ENCODE data around the gene MYO9B.

- no peak for TF ChIP-seq POLR2A (IDR thresholded peaks at IDR 0.05; ENCODE audit: borderline replicate concordance, extremely low read depth, insufficient read depth, insufficient read length)
- TF ChIP-seq TCF7L2 (IDR thresholded peaks at IDR 0.05; ENCODE audit: borderline replicate concordance, extremely low read depth, insufficient read depth, insufficient read length), result no peak
- no peak for TF ChIP-seq EZH2phosphoT487 (IDR thresholded peaks at IDR 0.05; ENCODE audit: borderline replicate concordance)
- TF ChIP-seq CTCF (IDR thresholded peaks at IDR 0.05 in 2 of 3, conservative IDR thresholded peaks at IDR 0.05 in 1 of 3; ENCODE audit: borderline replicate concordance in 1 of 3, insufficient read depth in 1 of 3, low read depth in 2 of 3, low read length in 2 of 3), result no peak
- no peak for TF ChIP-seq RAD21 (IDR thresholded peaks at IDR 0.05; ENCODE audit: low read depth)
- no peak for TF ChIP-seq EZH2 (IDR thresholded peaks at IDR 0.05)
- no peak for TF ChIP-seq POLR2AphosphoS5 (IDR thresholded peaks at IDR 0.05; ENCODE audit: low read depth, low read length)
- TF ChIP-seq JUND (IDR thresholded peaks at IDR 0.05), result no peak
- no peak for TF ChIP-seq MAX (IDR thresholded peaks at IDR 0.05)
- TF ChIP-seq SRF (IDR thresholded peaks at IDR 0.05; ENCODE audit: low read depth), result no peak
- no peak for TF ChIP-seq ZNF274 (IDR thresholded peaks at IDR 0.05; ENCODE audit: low read depth, low read length)
- no peak for TF ChIP-seq SP1 (IDR thresholded peaks at IDR 0.05; ENCODE audit: low read depth)
Measured at GRCh38 chr19:17090583-17090982, 15.0 kb downstream of the MYO9B start.

Measured in HCT116 (cell line).